ENCODE measurements around the gene ZNF784.

- TF ChIP-seq POLR2A (IDR thresholded peaks at IDR 0.05; ENCODE audit: low read depth, low read length) (no peak), POLR2AphosphoS5 (IDR thresholded peaks at IDR 0.05; ENCODE audit: low read depth, low read length) (no peak), SPI1 (IDR thresholded peaks at IDR 0.05; ENCODE audit: low read depth, low read length) (no peak), TAF1 (IDR thresholded peaks at IDR 0.05; ENCODE audit: low read depth, low read length) (no peak), PAX5 (IDR thresholded peaks at IDR 0.05; ENCODE audit: insufficient read depth, low read length, severe bottlenecking) (no peak), POU2F2 (IDR thresholded peaks at IDR 0.05; ENCODE audit: low read depth, low read length) (no peak)
These were observed 2.6 kb downstream of the ZNF784 start for GRCh38 chr19:55621673-55622231.
